Ascending aorta (tissue), 2 donors: Measurements from ENCODE around the gene FUCA2. TPM values are rescaled to one million over a fixed set of nuclear protein-coding genes. Genes with fewer than 3 reads are reported as not detected.

ENCODE experiments used
- DNase-seq, 2 donors: peaks; one replicate each; pipeline ENCODE4 v3.0.0-alpha.2; 2019; ENCODE audit warnings: low spot score in 2 of 2
- H3K27ac ChIP-seq, 2 donors: fragments of 200-600 bp; sonication (generic); one replicate each; pipeline ENCODE4 v1.5.1; 2016 to 2017; ENCODE audit warnings: mild to moderate bottlenecking in 1 of 2
- H3K27me3 ChIP-seq: fragments of 200-600 bp; sonication (generic); one replicate; pipeline ENCODE4 v1.5.1; 2017
- H3K36me3 ChIP-seq, 2 donors: fragments of 200-600 bp; sonication (generic); one replicate each; pipeline ENCODE4 v1.5.1; 2016
- H3K4me1 ChIP-seq, 2 donors: fragments of 200-600 bp; sonication (generic); one replicate each; pipeline ENCODE4 v1.5.1; 2016 to 2017; ENCODE audit warnings: mild to moderate bottlenecking in 1 of 2
- H3K4me3 ChIP-seq, 2 donors: fragments of 200-600 bp; sonication (generic); one replicate each; pipeline ENCODE4 v1.5.1; 2016 to 2017; ENCODE audit warnings: mild to moderate bottlenecking in 1 of 2
- H3K9me3 ChIP-seq, 2 donors: fragments of 200-600 bp; sonication (generic); one replicate each; pipeline ENCODE4 v1.5.1; 2016
- CTCF ChIP-seq, 3 experiments: fragments of 200-600 bp in 2 of 3; fragments of 450-650 bp in 1 of 3; sonication (generic) in 2 of 3; IDR thresholded peaks; one replicate each; pipeline ENCODE4 v1.5.1; 2016 to 2019; ENCODE audit warnings: antibody characterized with exemption in 3 of 3, mild to moderate bottlenecking in 1 of 3, moderate library complexity in 1 of 3
- intact Hi-C: fragments of 100-400 bp; cut with DNase I; formaldehyde crosslinking; loops from one replicate; pipeline ENCODE4 v1.15.1; 2023
- total RNA-seq: library from RNA; depleted of rRNA; stranded (reverse); fragments of >200 nt; gene quantifications from one replicate; pipeline ENCODE4 v1.1.0, GENCODE V29; 2016

The FUCA2 gene
- total RNA-seq, 1 donor from 2014 or later, result 9.7 TPM

DNA sequence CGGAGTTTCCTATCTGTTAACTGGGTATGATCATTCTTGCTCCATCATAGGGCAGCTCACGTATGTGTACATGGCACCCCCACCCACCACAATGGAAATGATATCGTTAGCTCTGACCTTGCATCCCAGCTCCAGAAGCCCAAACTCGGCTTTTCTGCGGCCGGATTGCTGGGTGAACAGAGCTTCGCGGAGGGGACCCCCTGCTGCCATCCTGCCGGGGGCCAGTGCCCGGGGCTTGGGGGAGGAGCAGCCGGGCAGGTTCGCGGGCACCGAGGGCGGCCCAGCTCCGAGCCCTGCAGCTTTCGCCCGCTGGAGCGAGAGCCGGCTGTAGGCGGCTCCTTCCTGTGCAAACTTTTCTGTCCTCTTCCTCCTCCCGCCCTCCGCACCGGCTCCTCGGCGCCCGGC, 24.9 kb upstream of the FUCA2 start:
- TF ChIP-seq CTCF (IDR thresholded peaks at IDR 0.05), result no peak
- intact Hi-C loops, result no loop called here
- Histone ChIP-seq H3K4me1 (peaks cover 0 to 7% of the 10 kb centered on the region in 2 donors), H3K9me3 (no peaks in the 10 kb centered on the region), H3K36me3 (no peaks in the 10 kb centered on the region), H3K27me3 (no peaks in the 10 kb centered on the region), H3K27ac (peak overlapping the region; percentile 51 to 74), H3K4me3 (peak overlapping the region; percentile 62 to 84)
- DNase-seq, result no peak

DNA sequence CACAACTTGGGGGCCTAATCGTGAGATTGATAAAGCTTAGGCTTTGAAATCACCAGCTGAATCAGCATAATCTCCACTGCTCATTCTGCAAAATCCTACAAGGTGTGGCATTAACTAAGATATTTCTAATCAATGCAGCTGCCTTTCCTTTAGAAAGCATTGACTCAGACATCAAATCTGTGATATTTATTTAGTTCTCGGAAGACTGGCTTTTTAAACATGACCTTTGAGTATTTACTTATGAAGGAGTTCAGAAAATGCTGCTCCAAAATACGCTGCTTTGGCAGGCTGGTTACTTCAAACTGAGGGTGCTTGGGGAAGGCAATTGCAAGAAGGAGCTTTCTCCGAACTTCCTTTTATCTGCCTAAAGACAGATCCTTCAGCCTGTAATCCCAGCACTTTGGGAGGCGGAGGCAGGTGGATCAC, 23.7 kb upstream of the FUCA2 start:
- no peak for DNase-seq
- H3K4me1 ChIP-seq, result peaks cover 0 to 7% of the 10 kb centered on the region in 2 donors
- H3K27me3 ChIP-seq, result no peaks in the 10 kb centered on the region
- no peak overlapping the region for H3K4me3 ChIP-seq
- no peaks in the 10 kb centered on the region for H3K9me3 ChIP-seq
- H3K27ac ChIP-seq, result no peak overlapping the region
- no peaks in the 10 kb centered on the region for H3K36me3 ChIP-seq
- intact Hi-C loops, result no loop called here
- TF ChIP-seq CTCF (IDR thresholded peaks at IDR 0.05), result no peak

GRCh38 chr6:143531720-143532499, 20.4 kb upstream of the FUCA2 start:
- no peaks in the 10 kb centered on the region for H3K9me3 ChIP-seq
- no peak overlapping the region for H3K27ac ChIP-seq
- H3K4me1 ChIP-seq, result peaks cover 0 to 2% of the 10 kb centered on the region in 2 donors
- DNase-seq, result no peak
- no peak for TF ChIP-seq CTCF (IDR thresholded peaks at IDR 0.05)
- H3K36me3 ChIP-seq, result no peaks in the 10 kb centered on the region
- H3K27me3 ChIP-seq, result no peaks in the 10 kb centered on the region
- H3K4me3 ChIP-seq, result no peak overlapping the region
- intact Hi-C loops, result no loop called here

DNA sequence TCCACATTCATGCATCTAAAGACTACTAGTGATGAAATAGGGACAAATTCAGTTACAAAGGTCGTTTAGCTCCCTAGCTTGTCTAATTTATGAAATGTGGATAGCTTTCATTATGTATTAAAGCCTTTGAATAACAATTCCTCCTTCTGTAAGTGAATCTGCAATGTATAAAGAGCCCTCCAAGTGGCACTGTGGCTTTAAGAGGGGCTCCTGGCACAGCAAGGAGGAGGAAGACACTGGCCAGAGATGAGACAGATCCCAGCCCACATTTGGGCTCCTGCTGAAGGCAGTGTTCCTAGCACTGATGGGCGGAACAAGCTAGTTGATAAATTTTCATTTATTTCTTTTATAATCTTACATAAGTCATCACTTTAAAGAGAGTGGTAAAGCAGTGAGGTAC, 17.6 kb upstream of the FUCA2 start:
- no peaks in the 10 kb centered on the region for H3K27me3 ChIP-seq
- no peaks in the 10 kb centered on the region for H3K36me3 ChIP-seq
- DNase-seq, result no peak
- intact Hi-C loops, result no loop called here
- H3K27ac ChIP-seq, result no peak overlapping the region
- no peaks in the 10 kb centered on the region for H3K9me3 ChIP-seq
- no peaks in the 10 kb centered on the region for H3K4me1 ChIP-seq
- H3K4me3 ChIP-seq, result no peak overlapping the region
- no peak for TF ChIP-seq CTCF (IDR thresholded peaks at IDR 0.05)

- H3K27me3 ChIP-seq, result no peaks in the 10 kb centered on the region
- no peaks in the 10 kb centered on the region for H3K36me3 ChIP-seq
- intact Hi-C loops, result no loop called here
- H3K4me3 ChIP-seq, result no peak overlapping the region
- no peak for TF ChIP-seq CTCF (IDR thresholded peaks at IDR 0.05)
- no peak overlapping the region for H3K27ac ChIP-seq
- DNase-seq, result no peak
- H3K4me1 ChIP-seq, result no peaks in the 10 kb centered on the region
- no peaks in the 10 kb centered on the region for H3K9me3 ChIP-seq
These were observed 16.8 kb upstream of the FUCA2 start for GRCh38 chr6:143528164-143528811.
